ENCODE results near the gene MYO16.

GRCh38 chr13:108632649-108633167 is 3.3 kb downstream of the MYO16 start:
- no peak for TF ChIP-seq POLR2A (IDR thresholded peaks at IDR 0.05; ENCODE audit: low read depth, low read length)
- no peak for TF ChIP-seq FOS (IDR thresholded peaks at IDR 0.05; ENCODE audit: low read depth, low read length)
- no peak for TF ChIP-seq CTCF (conservative IDR thresholded peaks at IDR 0.05; ENCODE audit: low read depth, low read length)
- TF ChIP-seq MAFK (IDR thresholded peaks at IDR 0.05; ENCODE audit: low read depth, low read length), result no peak
- no peak for TF ChIP-seq CEBPB (IDR thresholded peaks at IDR 0.05; ENCODE audit: low read depth, low read length)
- TF ChIP-seq RFX5 (IDR thresholded peaks at IDR 0.05; ENCODE audit: low read depth, low read length), result no peak
